B cell (primary cell): ENCODE measurements around the gene P2RY14. TPM values are rescaled to one million over a fixed set of nuclear protein-coding genes. Genes with fewer than 3 reads are reported as not detected.

ENCODE experiments used
- ATAC-seq: fragments of 200-7000 bp; cut with Tn5 transposase; one replicate; pipeline ENCODE4 v1.10.0; 2021; ENCODE audit warnings: low read depth, mild to moderate bottlenecking, moderate number of reproducible peaks, moderate library complexity
- CTCF ChIA-PET: fragments of 350-600 bp; sonication (Branson Sonifier 250); formaldehyde crosslinking; loops from one replicate; lab custom pipeline; 2021; ENCODE audit warnings: antibody characterized with exemption, inconsistent platforms; lab: Charles Lee
- POLR2A ChIA-PET: fragments of 350-600 bp; sonication (Branson Sonifier 250); formaldehyde crosslinking; loops from one replicate; lab custom pipeline; 2021; ENCODE audit warnings: antibody characterized with exemption; lab: Charles Lee
- DNase-seq: peaks from one replicate; pipeline ENCODE4 v3.0.0; 2013
- H2AFZ ChIP-seq: 2 replicates; pipeline ENCODE4 v1.6.1; 2012; ENCODE audit warnings: mild to moderate bottlenecking, low read depth, low read length; ENCODE audit not compliant: insufficient read depth, poor library complexity, severe bottlenecking
- H3K27ac ChIP-seq, 2 donors: 1 replicate in 1 of 2; 2 replicates in 1 of 2; pipeline ENCODE4 v1.5.1; 2012 to 2013; ENCODE audit warnings: low read length in 2 of 2, mild to moderate bottlenecking in 2 of 2, moderate library complexity in 1 of 2
- H3K27me3 ChIP-seq, 4 experiments: fragments of 200-600 bp in 1 of 4; sonication (generic) in 1 of 4; replicated peaks in 1 of 4; 1 replicate in 2 of 4; 2 replicates in 2 of 4; pipeline versions ENCODE4 v1.6.1 to v1.7.0; 2013 to 2016; ENCODE audit warnings: low read length in 3 of 4, mild to moderate bottlenecking in 2 of 4, mixed read lengths in 1 of 4, moderate library complexity in 1 of 4; ENCODE audit not compliant: insufficient read depth in 4 of 4, control insufficient read depth in 3 of 4; ENCODE audit errors: control extremely low read depth in 1 of 4
- H3K36me3 ChIP-seq, 2 experiments: replicated peaks in 1 of 2; 1 replicate in 1 of 2; 2 replicates in 1 of 2; pipeline versions ENCODE4 v1.6.1 to v1.7.1; 2013; ENCODE audit warnings: low read length in 1 of 2; ENCODE audit not compliant: insufficient read depth in 2 of 2, control insufficient read depth in 1 of 2; ENCODE audit errors: control extremely low read depth in 1 of 2, extremely low read depth in 1 of 2
- H3K4me1 ChIP-seq, 2 donors: fragments of 200-600 bp in 1 of 2; sonication (generic) in 1 of 2; 1 replicate in 1 of 2; 2 replicates in 1 of 2; pipeline versions ENCODE4 v1.5.1 to v1.6.1; 2013 to 2017; ENCODE audit warnings: low read length in 2 of 2; ENCODE audit not compliant: control insufficient read depth in 2 of 2, insufficient read depth in 2 of 2
- H3K4me2 ChIP-seq: replicated peaks from 2 replicates; pipeline ENCODE3; 2012; ENCODE audit warnings: mild to moderate bottlenecking, low read depth, low read length; ENCODE audit not compliant: poor library complexity, severe bottlenecking
- H3K4me3 ChIP-seq, 5 experiments: fragments of 200-600 bp in 1 of 5; sonication (generic) in 1 of 5; 1 replicate in 3 of 5; 2 replicates in 2 of 5; pipeline versions ENCODE4 v1.5.1 to v1.7.0; 2011 to 2016; ENCODE audit warnings: low read length in 4 of 5, mild to moderate bottlenecking in 4 of 5, low read depth in 2 of 5, control low read depth in 1 of 5, moderate library complexity in 1 of 5; ENCODE audit not compliant: insufficient read depth in 1 of 5; ENCODE audit errors: control extremely low read depth in 1 of 5, extremely low read depth in 1 of 5
- H3K79me2 ChIP-seq: fragments of 200-600 bp; sonication (generic); one replicate; pipeline ENCODE4 v1.6.0; 2016; ENCODE audit warnings: low read length; ENCODE audit not compliant: control insufficient read depth, insufficient read depth
- H3K9ac ChIP-seq: fragments of 200-600 bp; sonication (generic); 2 replicates; pipeline ENCODE4 v1.6.1; 2017; ENCODE audit warnings: mild to moderate bottlenecking, low read length, moderate library complexity
- H3K9me3 ChIP-seq, 3 donors: one replicate each; pipeline versions ENCODE4 v1.6.1 to v1.7.1; 2013; ENCODE audit warnings: low read length in 2 of 3; ENCODE audit not compliant: control insufficient read depth in 2 of 3, insufficient read depth in 1 of 3; ENCODE audit errors: control extremely low read depth in 1 of 3
- H4K20me1 ChIP-seq: 2 replicates; pipeline ENCODE4 v1.6.0; 2012; ENCODE audit warnings: mild to moderate bottlenecking, low read length; ENCODE audit not compliant: insufficient read depth, control insufficient read depth, poor library complexity, severe bottlenecking
- H3K27ac Mint-ChIP-seq: one replicate; pipeline ENCODE4 v1.8.0; 2021; ENCODE audit warnings: mixed read lengths
- H3K27me3 Mint-ChIP-seq: one replicate; pipeline ENCODE4 v1.8.0; 2021; ENCODE audit warnings: mixed read lengths
- H3K4me1 Mint-ChIP-seq: one replicate; pipeline ENCODE4 v1.8.0; 2021; ENCODE audit warnings: mixed read lengths
- H3K4me3 Mint-ChIP-seq: one replicate; pipeline ENCODE4 v1.8.0; 2021; ENCODE audit warnings: mixed read lengths
- H3K9me3 Mint-ChIP-seq: one replicate; pipeline ENCODE4 v1.8.0; 2022; ENCODE audit warnings: mixed read lengths; ENCODE audit not compliant: insufficient read depth
- CTCF ChIP-seq: fragments of 200-600 bp; IDR thresholded peaks from one replicate; pipeline ENCODE4 v1.8.0; 2022; ENCODE audit warnings: antibody characterized with exemption, mild to moderate bottlenecking
- EZH2 ChIP-seq: IDR thresholded peaks from 2 replicates; pipeline ENCODE4 v1.6.1; 2012; ENCODE audit warnings: borderline replicate concordance, low read depth, mild to moderate bottlenecking, moderate library complexity, low read length; ENCODE audit not compliant: insufficient read depth, poor library complexity, severe bottlenecking
- WGBS: methylation state at CpG from one replicate; pipeline ENCODE4 v1.1.5; 2013; ENCODE audit warnings: missing lambda C conversion rate; ENCODE audit not compliant: insufficient coverage; 5-methylcytosine and 5-hydroxymethylcytosine counted together
- intact Hi-C: fragments of 100-400 bp; cut with micrococcal nuclease; formaldehyde crosslinking; loops from one replicate; pipeline ENCODE4 v1.10.0; 2022
- polyA plus RNA-seq: library from polyadenylated mRNA; depleted of rRNA; stranded (reverse); fragments of >200 nt; gene quantifications from 2 replicates; pipeline ENCODE4 v1.2.3, GENCODE V29; 2012
- total RNA-seq, 2 donors: library from RNA; stranded (reverse); fragments of 120-200 nt in 1 of 2; gene quantifications; 1 replicate in 1 of 2; 2 replicates in 1 of 2; pipeline versions ENCODE4 v1.2.3 to v1.2.4, GENCODE V29; 2013 to 2022

Gene P2RY14
- total and polyA plus RNA-seq, 2 donors (not counting 1 experiment from before 2014, with no cell fraction given) = 7.0 to 11.3 TPM

DNA sequence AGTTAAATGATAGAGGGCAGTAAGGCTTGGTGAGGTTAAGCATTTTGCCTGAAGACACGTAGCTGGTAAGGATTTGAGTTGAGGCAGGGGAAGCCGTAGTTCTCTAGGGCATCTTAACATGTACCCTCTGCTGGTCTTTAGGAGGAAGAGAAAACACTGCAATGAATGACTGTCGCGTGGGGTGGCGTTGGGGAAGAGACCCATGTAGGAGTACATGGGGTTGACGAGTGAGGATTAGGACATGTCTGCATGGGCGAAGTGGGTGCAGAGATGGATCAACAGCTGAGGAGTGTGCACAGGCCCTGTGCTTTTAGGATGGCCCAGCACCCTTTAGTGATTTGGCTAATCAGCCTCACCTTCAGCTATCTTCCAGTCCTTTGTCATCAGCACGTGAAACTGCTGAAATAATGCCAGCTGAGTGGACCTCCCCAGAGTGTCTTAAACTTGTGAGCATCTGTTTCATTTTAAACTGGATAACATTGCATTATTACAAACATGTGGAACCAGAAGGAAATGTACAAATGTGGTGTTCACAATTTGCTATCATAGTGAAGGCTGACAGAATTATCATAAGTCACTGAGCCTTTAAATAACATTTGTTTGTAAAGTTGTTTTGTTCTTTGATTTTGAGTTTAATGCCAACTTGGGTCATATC is 15.3 kb downstream of the P2RY14 start:
- Histone ChIP-seq H3K9ac (no peak overlapping the region), H2AFZ (no peak overlapping the region), H3K36me3 (peaks cover 0 to 1% of the 10 kb centered on the region in 2 experiments), H3K27ac (no peak overlapping the region), H3K4me1 (peaks cover 22 to 25% of the 10 kb centered on the region in 2 donors), H3K9me3 (no peaks in the 10 kb centered on the region), H3K4me3 (no peak overlapping the region), H3K27me3 (no peaks in the 10 kb centered on the region), H3K4me2 (no peak overlapping the region), H4K20me1 (no peaks in the 10 kb centered on the region), H3K79me2 (peaks cover 60% of the 10 kb centered on the region)
- H3K4me3 Mint-ChIP-seq = no peak overlapping the region
- ATAC-seq (no peak), DNase-seq (no peak)
- H3K27ac Mint-ChIP-seq = peak overlapping the region; percentile 4
- WGBS = 92% methylated on average over 7 of the region's 8 CpGs
- no peaks in the 10 kb centered on the region for H3K9me3 Mint-ChIP-seq
- TF ChIP-seq EZH2 (no peak), CTCF (no peak)
- ChIA-PET POLR2A (no interaction called here), CTCF (interaction anchor here (10.0 to 10.2 kb wide), 2 partner anchors 16 to 34 kb away, joined by 105 to 115 read pairs; partner anchors contain the start of gene P2RY14)
- no peaks in the 10 kb centered on the region for H3K27me3 Mint-ChIP-seq
- intact Hi-C loops = loop anchor here (10.0 kb wide), 1 partner anchor 878 kb away; no protein-coding TSS in a partner anchor
- peaks cover 43% of the 10 kb centered on the region for H3K4me1 Mint-ChIP-seq

- intact Hi-C loops = loop anchor here (10.0 kb wide), 1 partner anchor 875 kb away; no protein-coding TSS in a partner anchor
- Mint-ChIP-seq H3K4me1 (peaks cover 17% of the 10 kb centered on the region), H3K27me3 (no peaks in the 10 kb centered on the region)
These were observed 18.7 kb downstream of the P2RY14 start for GRCh38 chr3:151259664-151260063.

More at GRCh38 chr3:151259664-151260063, 18.7 kb downstream of the P2RY14 start:
- ATAC-seq (no peak), DNase-seq (no peak)
- no peaks in the 10 kb centered on the region for H3K27me3 ChIP-seq
- Mint-ChIP-seq H3K9me3 (no peaks in the 10 kb centered on the region), H3K4me3 (no peak overlapping the region), H3K27ac (no peak overlapping the region)
- peaks cover 55% of the 10 kb centered on the region for H3K79me2 ChIP-seq
- H3K36me3 ChIP-seq = peaks cover 0 to 1% of the 10 kb centered on the region in 2 experiments
- POLR2A ChIA-PET = interaction anchor here (0.5 kb wide), 1 partner anchor 1166 kb away, joined by 6 read pairs; no protein-coding TSS in a partner anchor
- 89% methylated on average over 1 of the region's 3 CpGs for WGBS
- H3K4me1 ChIP-seq = peaks cover 2 to 3% of the 10 kb centered on the region in 2 donors
- no peak for TF ChIP-seq CTCF
- no peak for TF ChIP-seq EZH2
- H3K27ac ChIP-seq = no peak overlapping the region
- no peaks in the 10 kb centered on the region for H3K9me3 ChIP-seq
- H3K4me3 ChIP-seq = no peak overlapping the region
- H3K9ac ChIP-seq = no peak overlapping the region
- H4K20me1 ChIP-seq = no peaks in the 10 kb centered on the region
- H3K4me2 ChIP-seq = no peak overlapping the region
- CTCF ChIA-PET = interaction anchor here (0.6 to 10.0 kb wide), 3 partner anchors 17 to 92 kb away, joined by 3 to 105 read pairs (median 4); no protein-coding TSS in a partner anchor
- H2AFZ ChIP-seq = no peak overlapping the region
